HG02759 (cell line): ENCODE data around the gene GADD45A.
"Not testable (repeated sequence)": the region's sequence is repeated elsewhere in the genome, so short reads cannot be mapped to it uniquely, and the experiment has no call there.

Experiments used
- ATAC-seq: cut with Tn5 transposase; IDR thresholded peaks from one replicate; pipeline ENCODE4 v1.9.1; 2021; ENCODE audit warnings: mild to moderate bottlenecking, moderate library complexity; ENCODE audit not compliant: unreplicated experiment

Gene GADD45A, protein sequence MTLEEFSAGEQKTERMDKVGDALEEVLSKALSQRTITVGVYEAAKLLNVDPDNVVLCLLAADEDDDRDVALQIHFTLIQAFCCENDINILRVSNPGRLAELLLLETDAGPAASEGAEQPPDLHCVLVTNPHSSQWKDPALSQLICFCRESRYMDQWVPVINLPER

DNA sequence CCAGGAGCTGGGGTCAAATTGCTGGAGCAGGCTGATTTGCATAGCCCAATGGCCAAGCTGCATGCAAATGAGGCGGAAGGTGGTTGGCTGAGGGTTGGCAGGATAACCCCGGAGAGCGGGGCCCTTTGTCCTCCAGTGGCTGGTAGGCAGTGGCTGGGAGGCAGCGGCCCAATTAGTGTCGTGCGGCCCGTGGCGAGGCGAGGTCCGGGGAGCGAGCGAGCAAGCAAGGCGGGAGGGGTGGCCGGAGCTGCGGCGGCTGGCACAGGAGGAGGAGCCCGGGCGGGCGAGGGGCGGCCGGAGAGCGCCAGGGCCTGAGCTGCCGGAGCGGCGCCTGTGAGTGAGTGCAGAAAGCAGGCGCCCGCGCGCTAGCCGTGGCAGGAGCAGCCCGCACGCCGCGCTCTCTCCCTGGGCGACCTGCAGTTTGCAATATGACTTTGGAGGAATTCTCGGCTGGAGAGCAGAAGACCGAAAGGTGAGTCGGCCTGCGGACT lies at the start of gene GADD45A:
Gene GADD45A (plus strand): TSS at position 135 of the 491 bp plus-strand sequence. CDS start 294 bp downstream, at position 429.
- ATAC-seq = peak; percentile 85

DNA sequence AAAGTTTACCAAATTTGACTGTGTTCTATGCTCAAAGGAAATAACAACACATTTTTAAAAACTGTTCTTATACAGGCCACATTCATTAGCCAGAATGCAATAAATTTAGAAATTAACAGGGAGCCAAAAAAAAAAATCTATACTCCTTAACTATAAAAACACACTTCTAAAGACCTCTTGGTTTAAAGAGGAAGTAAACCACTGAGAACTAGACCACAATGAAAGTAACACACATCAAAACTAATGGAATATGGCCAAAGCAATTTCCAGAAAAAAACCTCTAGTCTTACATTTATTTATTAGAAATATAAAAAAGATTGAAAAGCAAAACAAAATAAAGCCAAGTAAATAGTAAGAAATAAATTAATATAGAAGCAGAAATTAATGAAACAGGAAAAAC lies 48.9 kb upstream of the GADD45A start:
- ATAC-seq = no peak

DNA sequence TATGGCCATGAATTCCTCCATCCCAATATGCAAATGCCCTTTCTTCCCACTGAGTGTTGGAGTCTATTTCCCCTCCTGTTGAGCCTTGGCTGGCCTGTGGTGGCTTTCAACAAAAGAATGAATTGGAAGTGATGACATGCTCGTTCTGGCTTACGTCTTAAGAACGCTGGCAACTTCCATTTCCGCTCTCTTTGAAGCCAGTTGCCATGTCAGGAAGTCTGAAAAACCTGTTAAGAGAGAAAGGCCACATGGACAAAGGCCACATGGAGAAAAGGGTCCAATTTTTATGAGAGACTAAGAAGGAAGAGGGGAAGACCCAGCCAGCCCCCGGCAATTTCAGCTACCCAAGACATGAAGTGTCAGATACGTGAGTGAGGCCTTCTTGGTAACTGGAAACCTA lies 45.6 kb upstream of the GADD45A start:
- no peak for ATAC-seq

DNA sequence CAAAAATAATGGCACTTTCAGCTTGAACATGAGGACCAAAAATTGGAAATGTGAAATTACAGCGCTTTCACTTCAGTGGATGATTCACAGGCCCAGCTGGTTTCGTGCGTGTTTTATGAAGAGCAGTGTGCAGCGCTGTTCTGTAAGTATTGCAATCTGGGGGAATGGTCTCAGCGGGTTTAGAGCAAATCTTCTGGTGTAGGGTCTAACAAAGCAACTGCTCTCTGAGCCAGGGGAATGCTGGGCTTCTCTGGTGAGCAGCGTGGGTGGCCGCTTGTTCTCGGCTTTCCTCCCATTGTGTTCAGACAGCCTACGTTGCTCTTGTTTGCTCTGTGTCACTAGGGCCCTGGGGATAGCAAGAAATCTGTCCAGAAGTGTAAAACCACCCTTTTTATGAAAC lies 42.4 kb upstream of the GADD45A start:
- no peak for ATAC-seq

DNA sequence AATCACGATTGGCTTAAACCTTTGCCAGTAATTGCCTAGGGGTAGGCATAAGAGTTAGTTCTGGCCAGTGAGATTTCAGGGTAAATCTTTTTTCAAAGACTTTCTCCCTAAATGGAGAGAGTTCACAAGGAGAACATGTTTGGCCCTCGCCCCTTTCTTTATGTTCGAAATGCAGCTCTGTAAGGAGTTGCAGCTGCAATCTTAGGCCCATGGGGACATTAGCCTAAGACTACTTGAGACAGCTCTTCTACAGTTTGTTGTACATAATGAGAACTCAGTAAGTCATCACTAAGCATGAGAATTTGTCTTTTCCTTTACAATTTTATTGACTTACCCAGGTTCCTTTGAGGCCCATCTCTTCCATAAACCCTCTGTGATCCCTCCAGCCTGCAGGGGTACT lies 40.4 kb upstream of the GADD45A start:
- ATAC-seq = no peak

DNA sequence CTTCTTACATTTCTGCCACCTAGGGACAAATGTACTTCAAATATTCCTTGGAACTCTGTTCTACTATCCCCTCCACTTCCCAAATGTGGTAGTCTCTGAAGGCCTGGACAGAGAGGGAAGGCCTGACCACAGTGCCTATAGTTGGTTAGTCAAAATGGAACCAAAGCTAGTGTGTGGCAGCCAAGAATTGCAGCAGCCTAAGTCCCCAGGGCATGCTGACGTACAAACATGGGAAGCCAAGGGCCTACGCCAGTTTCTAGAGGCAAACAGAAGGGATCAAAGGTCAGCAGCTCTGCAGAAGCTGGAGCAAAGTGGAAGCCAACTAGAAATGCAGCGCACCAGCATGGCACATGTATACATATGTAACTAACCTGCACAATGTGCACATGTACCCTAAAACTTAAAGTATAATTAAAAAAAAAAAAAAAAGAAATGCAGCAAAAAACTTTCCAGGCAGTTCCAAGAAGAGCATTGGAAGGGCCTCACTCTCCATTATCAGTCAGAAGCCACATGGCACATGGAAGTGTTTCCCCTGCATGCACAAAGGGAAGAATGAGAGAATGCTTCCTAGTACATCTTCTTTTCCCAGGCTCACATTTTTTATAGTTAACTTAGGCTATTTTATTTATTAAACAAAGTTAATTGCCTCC lies 39.4 kb upstream of the GADD45A start:
- ATAC-seq = no peak

DNA sequence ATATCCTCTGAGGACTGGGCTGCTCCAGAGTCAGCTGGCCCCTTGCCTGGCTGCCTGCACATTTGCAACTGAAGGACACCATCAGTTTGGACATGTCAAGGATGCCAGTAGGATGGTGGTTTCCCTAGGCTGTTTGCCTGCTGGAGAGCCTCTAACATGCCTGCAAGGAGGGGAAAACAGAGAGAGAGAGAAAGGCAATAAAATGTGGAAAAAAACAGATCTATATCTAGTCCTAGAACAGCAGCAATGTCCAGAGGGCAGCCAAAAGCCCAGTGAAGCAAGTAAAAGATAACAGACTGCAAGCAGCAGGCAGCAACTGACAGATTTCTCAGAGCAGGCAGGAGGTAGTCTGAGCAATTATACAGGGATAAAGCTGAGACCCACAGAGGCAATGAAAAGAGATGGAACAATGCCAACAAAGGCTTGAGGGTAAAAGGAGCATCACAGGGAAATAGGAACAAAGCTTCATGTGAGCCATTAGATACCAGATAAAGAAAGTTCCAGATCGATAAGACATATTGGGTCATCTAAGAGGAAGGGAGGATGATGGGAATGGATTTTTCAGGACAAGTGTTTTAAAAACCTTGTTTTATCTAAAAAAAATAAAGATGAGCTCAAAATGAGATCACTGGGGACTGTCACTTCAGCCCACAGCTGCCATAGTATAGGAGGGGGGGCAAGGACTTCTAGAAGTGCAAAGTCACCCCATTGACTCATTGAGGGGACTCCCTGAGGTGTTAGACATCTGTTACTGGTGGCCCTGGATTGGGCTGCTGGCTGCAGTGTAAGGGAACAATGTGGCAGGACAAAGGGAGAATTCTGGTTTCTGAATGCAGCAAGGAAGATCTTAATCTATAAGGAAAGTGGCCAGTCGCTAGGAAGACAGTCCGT lies 38.6 kb upstream of the GADD45A start:
- no peak for ATAC-seq

DNA sequence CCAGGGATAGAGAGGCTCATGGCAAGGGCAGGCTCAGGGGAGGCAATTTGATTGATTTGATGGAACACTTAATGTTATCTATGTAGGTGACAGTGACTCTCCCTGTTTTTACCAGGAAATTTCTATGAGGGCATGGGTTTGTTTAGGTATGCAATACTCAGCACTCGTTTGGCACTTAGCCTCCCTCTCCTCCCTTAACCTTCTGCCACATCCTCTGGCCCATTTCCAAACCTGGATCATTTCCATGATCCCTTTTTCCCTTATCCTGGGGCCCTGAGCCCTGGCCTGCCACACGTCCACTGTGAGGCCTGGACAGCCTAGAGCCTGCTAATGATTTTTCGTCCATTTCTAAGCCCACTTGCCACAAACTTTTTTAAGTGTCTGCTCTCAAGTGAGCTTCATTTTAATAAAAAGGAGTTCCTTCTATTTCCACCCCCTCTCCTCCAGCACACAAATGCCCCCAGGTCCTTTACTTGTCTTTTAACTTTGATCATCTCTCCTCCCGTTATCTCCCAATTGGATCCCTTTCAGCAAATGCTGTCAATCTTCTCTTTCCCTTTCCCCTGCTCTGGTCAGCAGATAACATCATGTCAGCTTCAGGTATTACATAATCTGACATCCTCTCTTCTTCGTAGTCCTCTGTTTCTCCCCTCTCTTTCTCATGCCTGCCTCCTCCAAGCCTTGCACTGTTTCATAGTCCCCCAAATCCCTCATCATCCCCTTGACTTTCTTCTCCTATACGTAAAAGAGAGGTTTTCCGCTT lies 37.8 kb upstream of the GADD45A start:
- no peak for ATAC-seq

DNA sequence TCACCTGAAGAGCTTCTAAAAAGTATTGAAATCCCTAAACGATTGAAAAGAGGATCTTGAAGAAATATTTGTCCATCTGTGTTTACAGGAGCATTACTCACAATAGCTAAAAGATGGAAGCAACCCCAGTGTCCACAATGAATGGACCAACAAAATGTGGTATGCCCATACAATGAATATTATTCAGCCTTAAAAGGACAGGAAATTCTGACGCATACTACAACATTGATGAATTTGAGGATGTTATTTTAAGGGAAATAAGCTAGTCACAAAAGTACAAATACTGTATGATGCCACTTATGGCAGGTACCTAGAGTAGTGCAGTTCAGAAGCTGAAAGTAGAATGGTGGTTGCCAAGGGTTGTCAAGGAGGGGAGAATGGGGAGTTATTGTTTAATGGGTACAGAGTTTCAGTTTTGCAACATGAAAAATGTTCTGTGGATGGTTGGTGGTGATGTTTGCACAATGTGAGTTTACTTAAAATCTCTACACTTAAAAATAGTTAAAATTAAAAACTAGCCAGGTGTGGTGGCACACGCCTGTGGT lies 37.1 kb upstream of the GADD45A start:
- no peak for ATAC-seq

DNA sequence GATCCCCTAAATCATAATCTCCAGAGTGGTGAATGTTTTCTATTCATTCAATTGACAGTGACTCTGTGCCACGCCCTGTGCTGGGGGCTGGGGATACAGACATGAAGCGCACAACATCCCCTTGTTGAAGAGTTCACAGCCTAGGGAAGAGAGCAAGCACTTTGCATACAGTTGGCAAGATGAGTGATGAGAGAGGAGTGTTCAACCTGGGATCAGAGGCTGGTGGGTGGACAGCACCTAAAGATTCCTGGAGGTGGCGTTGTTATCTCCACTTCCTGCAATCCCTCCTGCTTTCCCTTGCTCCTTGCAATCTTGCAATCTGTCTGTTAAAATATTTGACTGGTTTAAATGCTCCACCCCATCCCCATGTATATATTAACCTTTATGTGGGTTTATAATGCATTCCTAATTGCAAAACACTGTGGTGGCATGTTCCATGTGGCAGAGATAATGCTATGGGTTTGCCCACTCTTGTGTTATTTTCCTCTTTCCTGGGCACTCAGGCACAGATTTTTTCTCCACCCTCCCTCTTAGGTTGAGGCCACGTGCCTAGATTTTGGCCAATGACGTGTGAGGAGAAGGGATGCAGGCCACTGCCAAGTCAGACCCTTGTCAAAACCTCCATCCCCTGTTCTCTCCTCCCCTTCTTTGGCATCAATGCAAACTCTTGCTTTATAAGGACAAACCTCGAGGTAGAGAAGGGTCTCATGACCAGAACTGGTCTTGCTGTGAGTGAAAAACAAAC lies 36.2 kb upstream of the GADD45A start:
- no peak for ATAC-seq

DNA sequence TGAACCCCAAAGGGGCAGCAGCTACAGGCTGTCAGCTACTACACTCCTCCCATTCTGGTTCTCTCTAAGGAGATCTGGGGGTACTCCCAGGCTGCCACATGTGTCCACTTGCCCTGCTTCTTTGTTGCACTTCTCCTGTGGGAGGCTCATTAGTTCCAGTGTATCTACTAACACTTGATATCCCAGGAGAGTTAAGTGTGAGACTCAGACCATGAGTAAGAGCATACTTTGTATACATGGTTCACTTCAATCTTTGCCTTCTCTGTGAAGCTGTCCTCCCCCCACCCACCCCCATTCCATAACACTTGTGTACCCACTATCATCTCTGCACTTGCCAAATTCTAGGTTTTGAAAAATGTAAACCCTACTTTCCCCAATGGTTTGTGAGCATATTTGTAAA lies 34.9 kb upstream of the GADD45A start:
- no peak for ATAC-seq

DNA sequence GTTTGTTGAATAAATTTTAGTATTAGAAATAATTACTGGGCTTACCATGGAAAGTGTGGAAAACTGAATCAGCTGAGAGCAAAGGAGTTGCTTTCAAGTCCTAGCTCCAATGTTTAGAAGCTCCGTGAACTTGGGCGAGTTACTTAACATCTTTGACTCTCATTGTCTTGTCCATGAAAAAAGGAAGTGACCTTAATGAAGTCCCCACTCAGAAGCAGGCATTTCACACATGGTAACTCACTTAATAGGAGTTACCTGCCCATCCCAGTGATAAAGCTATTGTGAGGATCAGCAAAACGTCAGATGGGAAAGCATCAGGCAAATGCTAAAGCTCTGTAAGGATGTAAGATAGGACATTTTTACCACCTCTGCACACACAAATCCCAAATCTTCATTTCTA lies 34.0 kb upstream of the GADD45A start:
- ATAC-seq = no peak

DNA sequence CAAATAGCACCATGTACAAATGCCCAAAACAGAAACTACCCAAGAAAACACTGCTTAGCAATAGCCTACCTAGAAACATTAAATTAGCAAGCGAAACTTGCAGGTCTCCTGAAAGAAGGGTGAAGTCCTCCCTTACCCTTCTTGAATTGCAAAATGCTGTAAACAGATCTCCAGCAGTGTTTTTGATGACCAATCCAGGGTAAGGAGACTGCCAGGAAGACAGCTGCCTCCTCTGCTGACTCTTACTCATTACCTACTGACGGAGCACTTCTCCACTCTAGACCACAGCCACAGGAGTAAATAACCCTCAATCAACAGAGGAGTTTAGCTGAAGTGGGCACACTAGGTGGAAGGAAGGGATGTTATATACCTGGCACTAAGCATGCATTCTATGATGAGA lies 32.2 kb upstream of the GADD45A start:
- ATAC-seq = no peak

DNA sequence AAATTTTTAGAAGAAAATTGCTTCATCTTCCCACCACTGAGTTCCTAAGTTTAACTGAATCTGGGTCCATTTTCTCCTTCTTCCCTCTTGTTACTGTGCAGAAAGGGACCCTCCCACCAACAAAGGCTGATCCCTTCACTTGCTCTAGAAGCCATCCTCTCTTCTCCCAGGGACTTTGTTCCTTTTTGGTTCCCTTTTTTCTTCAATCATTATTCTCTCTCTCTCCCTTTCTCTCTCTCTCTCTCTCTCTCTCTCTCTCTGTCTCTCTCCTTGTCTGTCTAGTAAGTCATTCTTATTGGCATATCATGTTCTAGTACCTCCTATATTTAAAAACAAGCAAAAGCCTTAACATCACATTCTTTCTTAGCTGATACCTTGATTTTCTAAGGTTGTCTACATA lies 31.7 kb upstream of the GADD45A start:
- ATAC-seq = no peak

DNA sequence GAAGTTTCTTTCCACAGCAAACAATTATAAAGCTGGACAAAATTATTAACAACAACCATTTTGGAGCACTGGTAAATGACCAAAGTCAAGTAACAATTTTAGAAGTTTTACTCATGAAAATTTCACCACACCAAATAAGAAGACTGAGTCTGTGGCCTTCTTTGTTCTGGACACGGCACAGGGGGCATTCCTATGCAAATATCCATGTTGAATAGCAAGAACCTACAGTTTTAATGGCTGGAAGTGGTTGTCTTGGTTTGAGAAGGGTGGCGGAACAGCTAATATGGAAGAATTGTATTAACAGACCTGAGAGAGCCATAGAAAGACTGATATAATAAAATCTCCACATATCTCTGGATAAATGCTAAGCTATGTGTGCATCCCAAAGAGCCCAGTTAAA lies 29.4 kb upstream of the GADD45A start:
- ATAC-seq = no peak

DNA sequence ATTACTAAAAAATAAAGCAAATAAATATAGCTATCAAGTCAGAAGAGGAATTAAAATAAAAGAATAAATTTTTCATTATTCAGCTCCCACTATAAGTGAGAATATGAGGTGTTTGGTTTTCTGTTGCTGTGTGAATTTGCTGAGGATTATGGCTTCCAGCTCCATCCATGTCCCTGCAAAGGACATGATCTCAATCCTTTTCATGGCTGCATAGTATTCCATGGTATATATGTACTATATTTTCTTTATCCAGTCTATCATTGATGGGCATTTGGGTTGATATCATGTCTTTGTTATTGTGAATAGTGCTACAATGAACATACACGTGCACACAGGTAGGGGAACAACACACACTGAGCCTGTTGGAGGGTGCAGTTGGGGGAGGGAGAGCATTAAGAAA lies 27.8 kb upstream of the GADD45A start:
- not testable (repeated sequence) for ATAC-seq

DNA sequence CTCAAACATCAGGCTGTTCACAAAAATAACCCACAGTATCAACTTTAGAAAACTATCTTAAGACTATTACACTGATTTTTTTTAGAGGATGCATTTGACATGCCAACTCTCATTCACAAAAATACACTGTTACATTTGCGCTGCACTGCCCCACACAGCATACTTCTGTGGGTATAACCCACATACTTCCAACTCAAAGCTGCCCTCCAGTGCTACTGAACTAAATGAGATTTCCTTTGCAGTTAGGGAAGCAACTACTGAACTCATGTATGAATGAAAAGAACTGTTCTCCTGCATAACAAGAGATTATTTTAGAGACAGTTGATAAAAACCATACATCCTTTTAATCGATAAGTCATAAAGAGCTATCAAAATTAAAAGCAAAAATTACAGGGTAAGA lies 25.8 kb upstream of the GADD45A start:
- no peak for ATAC-seq

DNA sequence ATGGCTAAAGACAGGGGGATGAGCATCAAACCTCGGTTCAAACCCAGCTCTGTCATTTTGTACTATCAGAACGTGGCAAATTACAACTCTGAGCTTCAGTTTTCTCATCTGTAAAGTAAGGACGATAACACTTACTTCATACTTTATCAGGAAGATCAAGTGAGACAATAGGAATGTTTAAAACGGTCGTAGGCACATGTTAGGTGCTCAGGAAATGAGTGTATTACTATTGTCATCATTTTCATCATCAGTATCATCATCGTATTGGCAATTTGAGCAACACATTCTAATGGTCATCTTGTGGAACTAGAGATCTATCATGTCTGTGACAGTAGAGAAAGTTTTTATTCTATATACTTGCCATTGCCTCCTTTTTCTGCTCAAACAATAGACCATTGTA lies 22.1 kb upstream of the GADD45A start:
- no peak for ATAC-seq

DNA sequence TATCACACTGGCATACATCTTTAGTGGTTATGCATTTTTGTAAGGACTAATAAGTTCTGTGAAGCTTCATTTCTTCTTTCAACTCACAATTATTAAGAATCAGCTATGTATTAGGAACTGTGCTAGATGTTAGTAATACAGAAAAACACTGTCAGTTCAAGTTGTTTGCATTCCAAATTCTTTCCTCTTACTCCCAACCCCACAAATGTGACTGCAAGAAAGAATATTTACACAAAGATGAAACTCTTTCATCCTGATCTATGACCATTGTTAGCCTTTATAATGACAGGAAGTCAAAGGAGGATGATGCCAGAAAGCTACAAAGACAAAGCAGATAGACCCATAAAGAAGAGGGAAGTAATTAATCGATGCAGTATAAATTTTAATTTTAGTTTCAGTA lies 21.0 kb upstream of the GADD45A start:
- ATAC-seq = no peak

DNA sequence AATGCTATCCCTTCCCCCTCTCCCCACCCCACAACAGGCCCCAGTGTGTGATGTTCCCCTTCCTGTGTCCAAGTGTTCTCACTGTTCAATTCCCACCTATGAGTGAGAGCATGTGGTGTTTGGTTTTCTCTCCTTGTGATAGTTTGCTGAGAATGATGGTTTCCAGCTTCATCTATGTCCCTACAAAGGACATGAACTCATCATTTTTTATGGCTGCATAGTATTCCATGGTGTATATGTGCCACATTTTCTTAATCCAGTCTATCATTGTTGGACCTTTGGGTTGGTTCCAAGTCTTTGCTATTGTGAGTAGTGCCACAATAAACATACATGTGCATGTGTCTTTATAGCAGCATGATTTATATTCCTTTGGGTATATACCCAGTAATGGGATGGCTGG lies 19.7 kb upstream of the GADD45A start:
- not testable (repeated sequence) for ATAC-seq
